Testis (tissue), 2 donors: Measurements from ENCODE around the gene OSTF1.

Source experiments
- CTCF ChIP-seq, 3 experiments: fragments of 450-650 bp in 2 of 3; fragments of 200-600 bp in 1 of 3; sonication (generic) in 1 of 3; IDR thresholded peaks; one replicate each; pipeline ENCODE4 v1.5.1; 2016 to 2019; ENCODE audit warnings: antibody characterized with exemption in 3 of 3, mild to moderate bottlenecking in 2 of 3, moderate library complexity in 1 of 3
- POLR2A ChIP-seq: fragments of 450-650 bp; IDR thresholded peaks from one replicate; pipeline ENCODE4 v1.6.1; 2017; ENCODE audit warnings: antibody characterized with exemption, mild to moderate bottlenecking, moderate library complexity

- TF ChIP-seq CTCF (IDR thresholded peaks at IDR 0.05) (no peak), POLR2A (no peak)
These were observed 23.8 kb upstream of the OSTF1 start for GRCh38 chr9:75064307-75065025.
